22Rv1 (cell line): Measurements from ENCODE around the gene ITFG2.

Source experiments
- H3K27ac ChIP-seq: fragments of 450-650 bp; 2 replicates; pipeline ENCODE4 v1.5.1; 2017
- CTCF ChIP-seq: fragments of 450-650 bp; IDR thresholded peaks from 2 replicates; pipeline ENCODE4 v1.5.1; 2017; ENCODE audit warnings: mild to moderate bottlenecking
- ZFX ChIP-seq: fragments of 450-650 bp; IDR thresholded peaks from 2 replicates; pipeline ENCODE4 v1.6.1; 2017; ENCODE audit warnings: antibody characterized with exemption, borderline replicate concordance

Gene ITFG2

GRCh38 chr12:2805143-2805520, 7.3 kb upstream of the ITFG2 start:
- H3K27ac ChIP-seq, result peak overlapping the region; percentile 21; the same call in 1 of the 2 replicates
- no peak for TF ChIP-seq ZFX

- no peak overlapping the region for H3K27ac ChIP-seq
- TF ChIP-seq CTCF, result no peak
- no peak for TF ChIP-seq ZFX
These were observed 5.8 kb upstream of the ITFG2 start for GRCh38 chr12:2806700-2807099.

- peak overlapping the region; percentile 91 for H3K27ac ChIP-seq
- TF ChIP-seq CTCF (no peak), ZFX (no peak)
These were observed 667 bp upstream of the ITFG2 start for GRCh38 chr12:2811801-2812200.

- H3K27ac ChIP-seq, result peak overlapping the region; percentile 91
- TF ChIP-seq CTCF (peak; percentile 91), ZFX (no peak)
These were observed 1.0 kb downstream of the ITFG2 start for GRCh38 chr12:2813214-2814185.

- H3K27ac ChIP-seq, result no peak overlapping the region
- no peak for TF ChIP-seq ZFX
- TF ChIP-seq CTCF, result no peak
These were observed 7.3 kb downstream of the ITFG2 start for GRCh38 chr12:2819810-2820209.

GRCh38 chr12:2820432-2820831, 8.0 kb downstream of the ITFG2 start:
- H3K27ac ChIP-seq, result no peak overlapping the region
- TF ChIP-seq CTCF (no peak), ZFX (no peak)

GRCh38 chr12:2823483-2823882, 11.0 kb downstream of the ITFG2 start:
- no peak overlapping the region for H3K27ac ChIP-seq
- TF ChIP-seq ZFX (no peak), CTCF (no peak)
